Ureter (tissue), 1 donor: ENCODE results near the gene KIR2DL3. TPM values are rescaled to one million over a fixed set of nuclear protein-coding genes. Genes with fewer than 3 reads are reported as not detected.
"Not testable (repeated sequence)": the region's sequence is repeated elsewhere in the genome, so short reads cannot be mapped to it uniquely, and the experiment has no call there.

ENCODE experiments used
- DNase-seq: peaks from one replicate; pipeline ENCODE4 v3.0.0-alpha.2; 2020; ENCODE audit warnings: low spot score
- total RNA-seq: library from RNA; stranded (reverse); gene quantifications from one replicate; pipeline ENCODE4 v1.2.4, GENCODE V29; 2023
- donor health status: DM: yes; HTN: yes; CAD: no.

KIR2DL3 gene
- total RNA-seq, 1 donor from 2014 or later, result not detected

DNA sequence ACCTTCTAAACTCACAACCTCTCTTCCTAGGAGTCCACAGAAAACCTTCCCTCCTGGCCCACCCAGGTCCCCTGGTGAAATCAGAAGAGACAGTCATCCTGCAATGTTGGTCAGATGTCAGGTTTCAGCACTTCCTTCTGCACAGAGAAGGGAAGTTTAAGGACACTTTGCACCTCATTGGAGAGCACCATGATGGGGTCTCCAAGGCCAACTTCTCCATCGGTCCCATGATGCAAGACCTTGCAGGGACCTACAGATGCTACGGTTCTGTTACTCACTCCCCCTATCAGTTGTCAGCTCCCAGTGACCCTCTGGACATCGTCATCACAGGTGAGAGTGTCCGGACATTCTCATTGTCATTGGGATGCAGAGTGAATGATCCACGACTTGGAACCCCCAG is 3.6 kb downstream of the KIR2DL3 start:
- not testable (repeated sequence) for DNase-seq

DNA sequence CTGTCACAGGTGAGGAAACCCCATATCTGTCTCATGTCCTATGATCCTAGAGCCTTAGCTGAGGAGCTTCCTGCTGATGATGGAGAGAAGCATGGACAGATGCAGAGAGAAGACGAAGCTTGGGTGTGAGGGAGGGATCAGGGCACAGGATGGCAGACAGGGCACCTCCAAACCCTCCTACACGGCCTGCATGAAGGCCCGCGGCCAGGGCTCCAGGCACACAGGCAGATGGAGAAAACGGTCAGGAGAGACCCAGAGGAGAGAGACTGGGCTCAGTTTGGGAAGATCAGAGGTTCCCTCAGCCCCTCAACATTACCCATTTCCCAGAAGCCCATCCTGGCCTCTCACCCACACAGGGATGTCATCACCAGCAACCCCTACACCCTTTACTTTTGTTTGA is 5.8 kb downstream of the KIR2DL3 start:
- DNase-seq, result not testable (repeated sequence)

DNA sequence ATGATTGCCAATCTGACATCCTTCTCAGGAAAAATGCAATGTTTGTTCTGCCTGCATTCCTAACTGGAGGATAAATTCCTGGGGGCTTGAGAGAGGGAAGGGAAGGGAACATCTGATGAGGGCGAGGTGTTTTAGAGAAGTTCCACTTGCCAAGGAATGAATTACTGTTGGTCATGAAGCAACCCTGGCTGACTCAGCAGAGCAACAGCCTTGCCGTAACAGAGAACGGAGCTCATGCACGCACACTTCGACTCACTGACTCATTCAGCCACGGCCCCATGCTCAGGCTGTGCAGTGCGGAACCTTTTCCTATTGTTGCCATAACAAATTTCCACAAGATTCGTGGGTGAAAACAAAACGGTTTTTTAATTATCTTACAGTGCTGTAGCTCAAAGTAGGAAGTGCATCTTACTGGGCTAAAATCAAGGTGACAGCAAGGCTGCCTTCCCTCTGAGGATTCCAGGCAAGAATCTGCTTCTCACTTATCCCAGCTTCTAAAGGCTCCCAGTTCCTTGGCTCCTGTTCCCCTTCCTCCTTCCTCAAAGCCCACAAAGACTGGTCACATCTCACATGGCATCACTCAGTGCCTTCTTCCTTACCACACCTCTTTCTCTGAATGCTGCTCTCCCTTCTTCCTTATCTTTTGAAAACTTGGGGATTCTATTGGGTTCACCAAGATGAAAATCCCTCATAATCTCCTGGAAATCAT is 9.5 kb downstream of the KIR2DL3 start:
- not testable (repeated sequence) for DNase-seq

DNA sequence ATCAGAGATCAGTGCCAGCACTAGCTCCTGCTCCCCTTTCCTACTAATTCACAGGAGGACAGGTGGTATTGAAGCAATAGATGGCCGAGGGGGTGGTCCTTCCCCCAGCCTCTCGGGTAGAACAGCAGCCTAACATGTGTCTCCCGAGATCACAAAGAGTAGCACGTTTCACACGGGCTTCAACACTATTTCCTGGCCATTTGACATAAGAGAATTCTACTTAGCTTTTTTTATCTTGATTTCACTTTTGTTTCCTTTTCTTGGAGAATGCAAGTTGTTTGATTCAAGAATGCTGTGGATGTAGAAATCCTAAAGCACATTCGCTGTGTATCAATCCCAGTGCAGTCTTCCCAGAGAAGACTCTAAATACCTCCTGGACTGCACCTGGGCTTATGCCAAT is 12.0 kb downstream of the KIR2DL3 start:
- DNase-seq, result not testable (repeated sequence)

DNA sequence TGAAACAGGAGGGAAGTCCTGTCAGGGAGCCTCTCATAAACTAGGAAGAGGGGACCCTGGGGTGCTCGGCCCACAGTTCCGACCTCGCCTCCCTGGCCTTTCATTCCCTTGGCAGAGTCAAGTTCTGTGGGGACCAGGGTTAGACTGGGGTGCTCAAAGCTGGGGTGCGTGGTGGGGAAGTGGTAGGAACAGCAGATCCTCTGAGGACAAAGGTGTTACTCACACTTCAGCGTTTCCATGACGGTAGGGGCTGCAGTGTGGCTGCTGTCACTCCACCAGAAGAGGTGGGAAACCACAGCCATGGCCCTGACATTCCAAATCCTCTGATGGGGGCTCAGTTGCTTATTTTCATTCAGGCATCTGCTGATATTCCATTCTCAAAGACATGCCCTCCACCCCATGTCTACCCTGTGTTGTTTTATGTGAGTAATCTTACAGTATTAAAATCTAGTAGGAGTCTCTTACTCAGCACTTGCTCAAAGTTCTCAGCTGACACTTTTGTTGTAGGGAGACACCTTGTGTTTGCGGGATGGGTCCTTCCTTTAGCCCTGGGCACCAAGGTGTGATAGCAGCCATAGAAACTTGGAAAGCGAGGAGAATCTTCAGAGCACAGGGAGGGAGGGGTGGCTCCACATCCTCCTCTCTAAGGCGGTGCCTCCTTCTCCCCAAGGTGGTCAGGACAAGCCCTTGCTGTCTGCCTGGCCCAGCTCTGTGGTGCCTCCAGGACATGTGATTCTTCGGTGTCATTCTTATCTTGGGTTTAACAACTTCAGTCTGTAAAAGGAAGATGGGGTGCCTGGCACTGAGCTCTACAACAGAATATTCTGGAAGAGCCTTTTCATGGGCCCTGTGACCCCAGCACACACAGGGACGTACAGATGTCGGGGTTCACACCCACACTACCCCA is 18.1 kb downstream of the KIR2DL3 start:
- DNase-seq, result not testable (repeated sequence)

DNA sequence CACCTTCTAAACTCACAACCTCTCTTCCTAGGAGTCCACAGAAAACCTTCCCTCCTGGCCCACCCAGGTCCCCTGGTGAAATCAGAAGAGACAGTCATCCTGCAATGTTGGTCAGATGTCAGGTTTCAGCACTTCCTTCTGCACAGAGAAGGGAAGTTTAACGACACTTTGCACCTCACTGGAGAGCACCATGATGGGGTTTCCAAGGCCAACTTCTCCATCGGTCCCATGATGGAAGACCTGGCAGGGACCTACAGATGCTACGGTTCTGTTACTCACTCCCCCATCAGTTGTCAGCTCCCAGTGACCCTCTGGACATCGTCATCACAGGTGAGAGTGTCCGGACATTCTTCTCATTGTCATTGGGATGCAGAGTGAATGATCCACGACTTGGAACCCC is 20.3 kb downstream of the KIR2DL3 start:
- DNase-seq, result not testable (repeated sequence)

DNA sequence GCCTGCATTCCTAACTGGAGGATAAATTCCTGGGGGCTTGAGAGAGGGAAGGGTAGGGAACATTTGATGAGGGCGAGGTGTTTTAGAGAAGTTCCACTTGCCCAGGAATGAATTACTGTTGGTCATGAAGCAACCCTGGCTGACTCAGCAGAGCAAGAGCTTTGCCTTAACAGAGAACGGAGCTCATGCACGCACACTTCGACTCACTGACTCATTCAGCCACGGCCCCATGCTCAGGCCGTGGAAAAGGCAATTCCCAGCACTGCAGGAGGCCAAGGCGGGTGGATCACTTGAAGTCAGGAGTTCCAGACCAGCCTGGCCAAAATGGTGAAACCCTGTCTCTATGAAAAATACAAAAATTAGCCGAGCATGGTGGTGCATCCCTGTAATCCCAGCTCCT is 25.9 kb downstream of the KIR2DL3 start:
- not testable (repeated sequence) for DNase-seq

DNA sequence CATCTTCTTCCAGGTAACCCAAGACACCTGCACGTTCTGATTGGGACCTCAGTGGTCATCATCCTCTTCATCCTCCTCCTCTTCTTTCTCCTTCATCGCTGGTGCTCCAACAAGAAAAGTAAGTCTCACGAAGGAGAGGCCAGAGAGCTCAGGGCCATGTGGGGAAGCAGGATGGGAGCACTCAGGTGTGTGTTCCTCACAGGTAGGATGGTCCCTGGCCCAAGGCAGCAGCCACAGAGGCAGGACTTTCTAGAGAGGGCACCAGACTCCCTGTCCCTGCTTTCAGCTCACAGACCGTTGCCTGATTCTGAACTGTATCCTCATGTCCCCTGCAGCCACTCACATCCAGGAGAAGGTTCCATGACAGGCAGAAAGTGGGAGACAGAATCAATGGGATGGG is 28.2 kb downstream of the KIR2DL3 start:
- not testable (repeated sequence) for DNase-seq

DNA sequence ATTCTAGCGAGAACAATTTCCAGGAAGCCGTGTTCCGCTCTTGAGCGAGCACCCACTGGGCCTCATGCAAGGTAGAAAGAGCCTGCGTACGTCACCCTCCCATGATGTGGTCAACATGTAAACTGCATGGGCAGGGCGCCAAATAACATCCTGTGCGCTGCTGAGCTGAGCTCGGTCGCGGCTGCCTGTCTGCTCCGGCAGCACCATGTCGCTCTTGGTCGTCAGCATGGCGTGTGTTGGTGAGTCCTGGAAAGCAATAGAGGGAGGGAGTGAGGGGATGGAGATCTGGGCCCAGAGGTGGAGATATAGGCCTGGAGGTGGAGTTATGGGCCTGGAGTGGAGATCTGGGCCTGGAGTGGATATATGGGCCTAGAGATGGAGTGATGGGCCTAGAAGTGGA is 31.3 kb downstream of the KIR2DL3 start, which contains the start of gene KIR2DL1:
Gene KIR2DL1 (plus strand): TSS at position 148 of the 400 bp plus-strand sequence. CDS start 58 bp downstream, at position 206.
- DNase-seq, result not testable (repeated sequence)

DNA sequence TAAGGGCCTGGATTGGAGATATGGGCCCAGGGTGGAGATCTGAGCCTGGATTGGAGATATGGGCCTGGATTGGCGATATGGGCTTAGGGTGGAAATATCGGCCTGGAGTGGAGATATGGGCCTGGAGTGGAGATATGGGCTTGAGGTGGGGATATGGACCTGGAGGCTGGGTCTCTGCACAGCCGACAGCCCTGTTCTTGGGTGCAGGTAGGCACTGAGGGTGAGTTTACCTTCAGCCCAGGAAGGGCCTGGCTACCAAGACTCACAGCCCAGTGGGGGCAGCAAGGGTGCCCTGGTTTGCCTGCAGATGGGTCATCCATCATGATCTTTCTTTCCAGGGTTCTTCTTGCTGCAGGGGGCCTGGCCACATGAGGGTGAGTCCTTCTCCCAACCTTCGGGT is 32.2 kb downstream of the KIR2DL3 start:
- DNase-seq, result not testable (repeated sequence)

DNA sequence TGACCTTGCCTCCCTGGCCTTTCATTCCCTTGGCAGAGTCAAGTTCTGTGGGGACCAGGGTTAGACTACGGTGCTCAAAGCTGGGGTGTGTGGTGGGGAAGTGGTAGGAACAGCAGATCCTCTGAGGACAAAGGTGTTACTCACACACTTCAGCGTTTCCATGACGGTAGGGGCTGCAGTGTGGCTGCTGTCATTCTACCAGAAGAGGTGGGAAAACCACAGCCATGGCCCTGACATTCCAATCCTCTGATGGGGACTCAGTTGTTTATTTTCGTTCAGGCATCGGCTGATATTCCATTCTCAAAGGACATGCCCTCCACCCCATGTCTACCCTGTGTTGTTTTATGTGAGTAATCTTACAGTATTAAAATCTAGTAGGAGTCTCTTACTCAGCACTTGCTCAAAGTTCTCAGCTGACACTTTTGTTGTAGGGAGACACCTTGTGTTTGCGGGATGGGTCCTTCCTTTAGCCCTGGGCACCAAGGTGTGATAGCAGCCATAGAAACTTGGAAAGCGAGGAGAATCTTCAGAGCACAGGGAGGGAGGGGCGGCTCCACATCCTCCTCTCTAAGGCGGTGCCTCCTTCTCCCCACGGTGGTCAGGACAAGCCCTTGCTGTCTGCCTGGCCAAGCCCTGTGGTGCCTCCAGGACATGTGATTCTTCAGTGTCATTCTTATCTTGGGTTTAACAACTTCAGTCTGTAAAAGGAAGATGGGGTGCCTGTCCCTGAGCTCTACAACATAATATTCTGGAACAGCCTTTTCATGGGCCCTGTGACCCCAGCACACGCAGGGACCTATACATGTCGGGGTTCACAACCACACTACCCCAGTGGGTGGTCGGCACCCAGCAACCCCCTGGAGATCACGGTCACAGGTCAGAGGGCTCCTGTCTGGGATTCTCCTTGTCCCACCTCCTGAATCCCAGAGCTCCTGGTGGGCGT is 33.0 kb downstream of the KIR2DL3 start:
- DNase-seq, result not testable (repeated sequence)

DNA sequence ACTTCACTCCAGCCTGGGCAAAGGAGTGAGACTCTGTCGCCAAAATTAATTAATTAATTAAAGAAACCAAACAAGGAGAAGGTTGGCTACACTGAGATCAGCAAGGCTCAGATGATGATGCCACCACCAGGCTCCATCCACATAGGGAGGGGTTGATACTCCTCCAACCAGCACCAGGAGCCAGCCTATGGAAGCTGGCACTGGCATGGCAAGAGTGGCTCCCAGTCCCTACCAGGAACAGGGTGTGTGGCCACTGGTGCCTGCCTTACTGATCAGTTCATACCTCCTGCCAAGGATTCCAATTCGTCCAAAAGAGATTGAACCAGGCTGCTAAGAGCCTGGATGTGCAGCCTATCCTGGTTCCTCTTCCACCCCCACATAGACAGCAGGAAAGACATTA is 34.4 kb downstream of the KIR2DL3 start:
- not testable (repeated sequence) for DNase-seq

DNA sequence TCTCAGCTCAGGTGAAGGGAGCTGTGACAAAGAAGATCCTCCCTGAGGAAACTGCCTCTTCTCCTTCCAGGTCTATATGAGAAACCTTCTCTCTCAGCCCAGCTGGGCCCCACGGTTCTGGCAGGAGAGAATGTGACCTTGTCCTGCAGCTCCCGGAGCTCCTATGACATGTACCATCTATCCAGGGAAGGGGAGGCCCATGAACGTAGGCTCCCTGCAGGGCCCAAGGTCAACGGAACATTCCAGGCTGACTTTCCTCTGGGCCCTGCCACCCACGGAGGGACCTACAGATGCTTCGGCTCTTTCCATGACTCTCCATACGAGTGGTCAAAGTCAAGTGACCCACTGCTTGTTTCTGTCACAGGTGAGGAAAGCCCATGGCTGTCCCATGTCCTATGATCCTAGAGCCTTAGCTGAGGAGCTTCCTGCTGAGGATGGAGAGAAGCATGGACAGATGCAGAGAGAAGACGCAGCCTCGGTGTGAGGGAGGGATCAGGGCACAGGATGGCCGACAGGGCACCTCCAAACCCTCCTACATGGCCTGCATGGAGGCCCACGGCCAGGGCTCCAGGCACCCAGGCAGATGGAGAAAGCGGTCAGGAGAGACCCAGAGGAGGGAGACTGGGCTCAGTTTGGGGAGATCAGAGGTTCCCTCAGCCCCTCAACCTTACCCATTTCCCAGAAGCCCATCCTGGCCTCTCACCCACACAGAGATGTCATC is 36.9 kb downstream of the KIR2DL3 start:
- DNase-seq, result not testable (repeated sequence)

DNA sequence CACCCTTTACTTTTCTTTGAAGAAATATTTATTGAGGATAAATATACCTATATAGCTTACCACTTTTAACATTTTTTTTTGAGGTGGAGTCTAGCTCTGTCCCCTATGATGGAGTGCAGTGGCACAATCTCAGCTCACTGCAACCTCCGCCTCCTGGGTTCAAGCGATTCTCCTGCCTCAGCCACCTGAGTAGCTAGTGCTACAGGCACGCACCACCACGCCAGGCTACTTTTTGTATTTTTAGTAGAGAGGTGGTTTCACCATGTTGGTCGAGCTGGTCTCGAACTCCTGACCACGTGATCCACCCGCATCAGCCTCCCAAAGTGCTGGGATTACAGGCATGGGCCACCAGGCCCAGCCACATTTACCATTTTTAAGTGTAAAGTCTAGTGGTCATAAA is 37.5 kb downstream of the KIR2DL3 start:
- not testable (repeated sequence) for DNase-seq

DNA sequence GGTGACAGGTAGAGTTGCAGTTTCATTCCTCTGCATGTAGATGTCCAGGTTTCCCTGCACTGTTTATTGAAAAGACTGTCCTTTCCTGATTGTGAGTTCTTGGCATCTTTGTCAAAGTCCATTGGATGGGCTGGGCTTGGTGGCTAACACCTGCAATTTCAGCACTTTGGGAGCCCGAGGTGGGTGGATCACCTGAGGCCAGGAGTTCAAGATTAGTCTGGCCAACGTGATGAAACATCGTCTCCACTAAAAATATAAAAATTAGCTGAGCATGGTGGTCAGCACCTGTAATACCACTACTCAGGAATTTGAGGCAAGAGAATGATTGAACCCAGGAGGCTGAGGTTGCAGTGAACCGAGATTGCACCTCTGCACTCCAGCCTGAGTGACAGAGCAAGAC is 39.5 kb downstream of the KIR2DL3 start:
- not testable (repeated sequence) for DNase-seq

DNA sequence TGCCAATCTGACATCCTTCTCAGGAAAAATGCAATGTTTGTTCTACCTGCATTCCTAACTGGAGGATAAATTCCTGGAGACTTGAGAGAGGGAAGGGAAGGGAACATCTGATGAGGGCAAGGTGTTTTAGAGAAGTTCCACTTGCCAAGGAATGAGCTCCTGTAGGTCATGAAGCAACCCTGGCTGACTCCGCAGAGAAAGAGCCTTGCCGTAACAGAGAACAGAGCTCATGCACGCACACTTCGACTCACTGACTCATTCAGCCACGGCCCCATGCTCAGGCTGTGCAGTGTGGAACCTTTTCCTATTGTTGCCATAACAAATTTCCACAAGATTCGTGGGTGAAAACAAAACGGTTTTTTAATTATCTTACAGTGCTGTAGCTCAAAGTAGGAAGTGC is 40.6 kb downstream of the KIR2DL3 start:
- DNase-seq, result not testable (repeated sequence)

DNA sequence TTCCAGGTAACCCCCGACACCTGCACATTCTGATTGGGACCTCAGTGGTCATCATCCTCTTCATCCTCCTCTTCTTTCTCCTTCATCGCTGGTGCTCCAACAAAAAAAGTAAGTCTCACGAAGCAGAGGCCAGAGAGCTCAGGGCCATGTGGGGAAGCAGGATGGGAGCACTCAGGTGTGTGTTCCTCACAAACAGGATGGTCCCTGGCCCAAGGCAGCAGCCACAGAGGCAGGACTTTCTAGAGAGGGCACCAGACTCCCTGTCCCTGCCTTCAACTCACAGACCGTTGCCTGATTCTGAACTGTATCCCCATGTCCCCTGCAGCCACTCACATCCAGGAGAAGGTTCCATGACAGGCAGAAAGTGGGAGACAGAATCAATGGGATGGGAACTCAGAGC is 44.6 kb downstream of the KIR2DL3 start:
- DNase-seq, result not testable (repeated sequence)

DNA sequence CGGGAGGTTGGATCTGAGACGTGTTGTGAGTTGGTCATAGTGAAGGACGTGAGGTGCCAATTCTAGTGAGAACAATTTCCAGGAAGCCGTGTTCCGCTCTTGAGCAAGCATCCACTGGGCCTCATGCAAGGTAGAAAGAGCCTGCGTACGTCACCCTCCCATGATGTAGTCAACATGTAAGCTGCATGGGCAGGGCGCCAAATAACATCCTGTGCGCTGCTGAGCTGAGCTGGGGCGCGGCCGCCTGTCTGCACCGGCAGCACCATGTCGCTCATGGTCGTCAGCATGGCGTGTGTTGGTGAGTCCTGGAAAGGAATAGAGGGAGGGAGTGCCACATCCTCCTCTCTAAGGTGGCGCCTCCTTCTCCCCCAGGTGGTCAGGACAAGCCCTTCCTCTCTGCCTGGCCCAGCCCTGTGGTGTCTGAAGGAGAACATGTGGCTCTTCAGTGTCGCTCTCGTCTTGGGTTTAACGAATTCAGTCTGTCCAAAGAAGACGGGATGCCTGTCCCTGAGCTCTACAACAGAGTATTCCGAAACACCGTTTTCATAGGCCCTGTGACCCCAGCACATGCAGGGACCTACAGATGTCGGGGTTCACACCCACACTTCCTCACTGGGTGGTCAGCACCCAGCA is 47.9 kb downstream of the KIR2DL3 start:
- DNase-seq, result not testable (repeated sequence)

DNA sequence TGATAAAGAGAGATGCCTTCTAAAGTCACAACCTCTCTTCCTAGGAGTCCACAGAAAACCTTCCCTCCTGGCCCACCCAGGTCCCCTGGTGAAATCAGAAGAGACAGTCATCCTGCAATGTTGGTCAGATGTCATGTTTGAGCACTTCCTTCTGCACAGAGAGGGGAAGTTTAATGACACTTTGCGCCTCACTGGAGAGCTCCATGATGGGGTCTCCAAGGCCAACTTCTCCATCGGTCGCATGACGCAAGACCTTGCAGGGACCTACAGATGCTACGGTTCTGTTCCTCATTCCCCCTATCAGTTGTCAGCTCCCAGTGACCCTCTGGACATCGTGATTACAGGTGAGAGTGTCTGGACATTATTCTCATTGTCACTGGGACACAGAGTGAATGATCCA is 49.8 kb downstream of the KIR2DL3 start:
- DNase-seq, result not testable (repeated sequence)

DNA sequence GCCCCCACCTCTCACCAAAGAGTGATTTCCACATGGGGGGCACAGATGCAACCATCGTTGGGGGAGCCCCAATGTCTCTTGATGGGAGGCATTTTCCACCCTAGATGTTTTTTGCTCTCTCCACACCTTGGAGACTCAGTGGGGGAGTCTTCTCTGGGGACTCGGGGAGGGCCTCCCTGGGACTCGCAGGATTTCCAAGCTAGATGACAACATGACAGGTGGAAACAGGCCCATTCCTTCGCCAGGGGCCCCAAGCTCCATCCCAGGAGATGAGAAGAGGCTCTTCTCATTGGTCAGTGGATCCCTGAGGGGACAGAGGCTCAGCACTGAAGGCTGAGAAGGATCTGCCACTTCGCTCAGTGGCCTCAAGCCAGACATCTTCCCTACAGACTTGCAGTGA is 52.4 kb downstream of the KIR2DL3 start:
- no peak for DNase-seq
